Measurements from ENCODE around the gene MBTD1.
"Not testable (repeated sequence)": the region's sequence is repeated elsewhere in the genome, so short reads cannot be mapped to it uniquely, and the experiment has no call there.

MBTD1 gene

DNA sequence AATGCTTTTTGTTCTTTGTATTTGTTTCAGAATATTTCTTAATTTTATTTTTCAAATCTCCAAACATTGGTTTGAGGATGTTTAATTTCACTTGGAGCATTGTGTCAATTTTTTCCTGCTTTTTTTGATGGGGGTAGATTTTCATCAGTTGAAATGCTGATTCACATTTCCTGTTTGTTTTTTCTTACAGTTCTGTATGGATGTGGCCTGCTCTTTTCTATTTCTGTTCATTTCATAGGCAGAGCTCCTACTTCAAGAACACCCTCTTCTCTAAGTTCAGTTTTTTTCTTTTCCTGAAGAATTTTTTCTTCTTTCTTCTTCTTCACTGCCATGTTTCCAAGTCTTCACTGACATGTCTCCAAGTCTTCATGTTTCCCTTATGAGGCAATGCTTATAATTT lies 8.8 kb downstream of the MBTD1 start:
- DNase-seq, result no peak

DNA sequence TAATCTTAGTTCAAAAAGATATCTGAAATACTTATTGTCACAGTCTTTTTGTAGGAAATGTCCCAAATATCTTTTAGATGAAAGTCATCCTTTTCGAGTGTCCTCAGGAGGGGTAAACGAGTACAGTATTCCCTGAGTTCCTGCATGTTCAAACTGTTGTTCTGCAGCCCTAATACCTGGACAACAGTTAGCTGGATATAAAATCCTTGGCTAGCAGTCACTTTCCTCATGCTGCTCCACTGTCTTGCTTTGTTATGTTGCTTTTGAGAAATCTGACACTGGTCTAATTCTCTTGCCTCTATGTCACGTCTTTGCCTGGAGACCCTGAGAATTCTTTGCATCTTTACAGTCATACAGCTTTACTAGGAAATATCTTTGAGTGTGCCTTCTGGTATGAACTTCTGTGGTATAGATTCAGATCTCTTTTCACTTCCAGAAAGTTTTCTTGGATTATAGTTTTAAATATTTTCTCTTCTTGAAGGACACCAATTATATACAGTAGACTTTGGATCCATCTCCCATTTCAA lies 9.5 kb downstream of the MBTD1 start:
- no peak for DNase-seq

DNA sequence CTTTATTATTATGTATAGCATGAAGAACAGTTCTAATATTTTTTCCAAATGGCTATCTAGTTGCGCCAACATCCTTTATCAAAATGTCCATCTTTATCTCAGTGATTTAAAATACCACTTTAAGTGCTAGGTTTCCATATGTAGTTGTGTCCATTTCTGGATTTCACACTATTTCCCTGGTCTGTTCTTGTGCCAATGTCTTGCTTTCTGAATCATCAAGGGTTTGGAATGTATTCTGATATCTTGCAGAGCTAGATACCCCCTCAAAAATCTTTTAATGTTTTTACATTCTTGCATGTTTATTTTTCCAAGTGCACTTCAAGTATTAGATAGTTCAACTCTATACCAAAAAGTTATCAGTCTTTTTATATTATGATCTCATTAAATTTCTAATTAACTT lies 14.3 kb downstream of the MBTD1 start:
- no peak for DNase-seq

GRCh38 chr17:51244041-51244440 lies 15.8 kb downstream of the MBTD1 start:
- no peak for DNase-seq

- DNase-seq, result no peak
Observed at GRCh38 chr17:51240275-51240674, 19.6 kb downstream of the MBTD1 start.

GRCh38 chr17:51238255-51238887 lies 21.5 kb downstream of the MBTD1 start:
- DNase-seq, result peak; percentile 21

- no peak for DNase-seq
Observed at GRCh38 chr17:51234162-51234561, 25.7 kb downstream of the MBTD1 start.

- no peak for DNase-seq
Observed at GRCh38 chr17:51231999-51232398, 27.9 kb downstream of the MBTD1 start.

DNA sequence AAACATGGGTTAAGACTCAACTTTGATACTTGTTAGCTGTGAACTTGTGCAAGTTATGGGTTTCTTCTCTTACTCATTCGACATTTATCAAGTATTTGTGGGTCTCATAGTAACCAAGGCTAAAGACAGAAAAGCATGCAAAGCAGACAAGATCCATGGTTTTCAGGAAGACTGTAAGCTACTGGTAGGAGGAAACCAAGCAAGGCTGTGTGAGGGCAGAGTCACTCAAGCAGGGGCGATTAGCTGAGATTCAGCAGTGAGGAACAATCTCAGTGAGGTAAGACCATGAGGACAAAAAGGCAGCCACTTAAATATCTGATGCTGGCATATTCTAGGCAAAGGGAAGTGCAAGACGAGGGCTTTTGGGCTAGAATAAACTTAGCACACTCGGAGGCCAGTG lies 29.5 kb downstream of the MBTD1 start:
- DNase-seq, result no peak

- DNase-seq, result no peak
Observed at GRCh38 chr17:51229889-51230288, 30.0 kb downstream of the MBTD1 start.

- no peak for DNase-seq
Observed at GRCh38 chr17:51228161-51228560, 31.7 kb downstream of the MBTD1 start.

GRCh38 chr17:51225523-51225922 lies 34.3 kb downstream of the MBTD1 start:
- DNase-seq, result not testable (repeated sequence)

GRCh38 chr17:51224402-51225262 lies 35.2 kb downstream of the MBTD1 start:
- no peak for DNase-seq

- no peak for DNase-seq
Observed at GRCh38 chr17:51221322-51221721, 38.5 kb downstream of the MBTD1 start.

GRCh38 chr17:51217946-51218345 lies 41.9 kb downstream of the MBTD1 start:
- DNase-seq, result no peak

DNA sequence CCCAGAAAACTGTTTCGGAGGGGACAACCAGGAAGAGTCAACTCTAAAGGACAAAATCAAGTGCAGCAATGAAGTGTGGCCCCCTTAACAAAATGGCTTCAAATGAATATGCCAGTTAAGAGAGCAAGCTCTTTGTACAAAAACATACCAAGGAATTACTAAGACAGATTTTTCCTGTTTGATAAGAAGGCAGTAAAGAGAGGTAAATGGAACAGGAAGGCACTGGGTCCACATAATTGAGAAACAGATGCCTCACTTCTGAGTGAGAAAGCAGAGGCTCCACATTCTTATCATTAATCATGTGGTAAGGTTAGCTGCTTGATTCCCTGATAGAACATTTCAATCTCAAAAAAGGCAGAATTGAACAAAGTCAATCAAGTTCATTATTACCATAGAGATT lies 44.9 kb downstream of the MBTD1 start:
- DNase-seq, result no peak

GRCh38 chr17:51203838-51204237 lies 56.0 kb downstream of the MBTD1 start:
- DNase-seq, result no peak

DNA sequence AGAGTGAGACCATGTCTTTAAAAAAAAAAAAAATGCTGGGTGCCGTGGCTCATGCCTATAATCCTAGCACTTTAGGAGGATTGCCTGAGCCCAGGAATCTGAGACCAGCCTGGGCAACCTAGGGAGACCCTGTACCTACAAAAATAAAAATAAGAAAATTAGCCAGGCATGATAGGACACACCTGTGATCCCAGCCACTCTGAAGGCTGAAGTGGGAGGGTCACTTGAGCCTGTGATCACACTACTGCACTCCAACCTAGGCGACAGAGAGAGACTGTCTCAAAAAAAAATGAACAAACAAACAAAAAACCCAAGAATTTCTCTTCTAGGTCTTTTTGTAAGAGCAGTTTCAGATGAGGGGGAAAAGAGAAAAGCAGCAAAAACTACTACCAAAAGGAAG lies 59.0 kb downstream of the MBTD1 start:
- DNase-seq, result no peak

GRCh38 chr17:51200295-51200694 lies 59.6 kb downstream of the MBTD1 start:
- DNase-seq, result no peak

GRCh38 chr17:51197754-51198153 lies 62.1 kb downstream of the MBTD1 start:
- DNase-seq, result no peak

GRCh38 chr17:51191895-51192294 lies 68.0 kb downstream of the MBTD1 start:
- DNase-seq, result no peak

DNA sequence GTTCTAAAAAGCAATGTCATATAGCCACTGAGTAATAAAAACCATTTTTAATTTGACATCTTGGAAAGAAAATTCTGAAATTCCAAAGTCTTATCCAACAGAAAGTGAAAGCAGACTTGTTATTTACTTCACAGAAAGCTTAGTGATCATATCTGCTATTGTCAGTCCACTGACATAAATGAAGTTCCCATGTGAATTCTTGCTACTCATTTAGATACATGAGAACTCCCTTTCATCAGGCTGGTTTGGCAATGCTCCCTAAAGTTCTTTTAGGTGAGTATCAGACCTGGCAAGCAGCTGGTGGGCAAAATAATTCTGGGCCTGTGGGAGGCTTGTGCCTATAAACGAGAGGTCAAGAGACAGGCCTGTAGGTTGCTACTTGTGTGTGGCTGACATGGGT lies 70.2 kb downstream of the MBTD1 start:
- DNase-seq, result no peak

- no peak for DNase-seq
Observed at GRCh38 chr17:51189162-51189561, 70.7 kb downstream of the MBTD1 start.

GRCh38 chr17:51188271-51188833 lies 71.5 kb downstream of the MBTD1 start:
- DNase-seq, result no peak

Measured in KG1 (cell line).